Subcutaneous adipose tissue (tissue), 4 donors: Measurements from ENCODE around the gene ATP6V1G2. TPM values are rescaled to one million over a fixed set of nuclear protein-coding genes. Genes with fewer than 3 reads are reported as not detected.

ENCODE experiments used
- CTCF ChIP-seq: fragments of 450-650 bp; IDR thresholded peaks from one replicate; pipeline ENCODE4 v1.5.1; 2016; ENCODE audit warnings: low read depth, mild to moderate bottlenecking, control low read depth, antibody characterized with exemption, moderate library complexity
- small RNA-seq: library from RNA; depleted of rRNA; stranded (forward); fragments of <200 nt; gene quantifications from one replicate; pipeline ENCODE3, GENCODE V24; 2016
- total RNA-seq, 4 donors: library from RNA; depleted of rRNA; stranded (reverse); fragments of >200 nt; gene quantifications; one replicate each; pipeline ENCODE4 v1.1.0, GENCODE V29; 2016

ATP6V1G2 gene
- total RNA-seq, 4 donors from 2014 or later: 0.68 to 1.5 TPM; not detected in 2

- TF ChIP-seq CTCF: no peak
These were observed 47.7 kb downstream of the ATP6V1G2 start for GRCh38 chr6:31498748-31499147.

- no peak for TF ChIP-seq CTCF
These were observed 48.6 kb downstream of the ATP6V1G2 start, which contains the start of gene MICB for GRCh38 chr6:31497531-31498476. Gene MICB, plus strand, starts transcription at chr6:31498145. Its CDS starts 49 bp downstream, at chr6:31498194.

GRCh38 chr6:31495580-31495979 is 50.8 kb downstream of the ATP6V1G2 start:
- TF ChIP-seq CTCF: no peak

Small RNA genes lying within 50 kb of the gene (small RNA-seq; reads per million reads assigned to genes)
- gene AL663061.1 (not detected), gene RF00019 (0.49 reads per million), gene SNORD117 (693 reads per million, percentile 99 among the genes with 10 or more reads in this experiment), gene SNORD84 (not detected)

Other genes with a start within 250 kb of the ATP6V1G2 start
- gene HLA-B, start 189.4 kb downstream of the ATP6V1G2 start, total RNA-seq: 1,000 to 10,000 TPM in 2 of 4 donors, 100 to 1,000 TPM in 2; 568 to 1,906 (median 1,383) TPM
- 10 to 100 TPM; 13.4 to 23.5 (median 15.9) TPM for gene MICA, start 143.0 kb downstream of the ATP6V1G2 start, total RNA-seq
- 1 to 10 TPM; 2.3 to 9.3 (median 3.8) TPM for gene MICB, start 48.5 kb downstream of the ATP6V1G2 start, total RNA-seq
- gene MCCD1, start 17.6 kb downstream of the ATP6V1G2 start, total RNA-seq: not detected
- 100 to 1,000 TPM; 168 to 258 (median 217) TPM for gene DDX39B, start 4.6 kb downstream of the ATP6V1G2 start, total RNA-seq
- gene NFKBIL1, start 1.0 kb upstream of the ATP6V1G2 start, total RNA-seq: 10 to 100 TPM in 3 of 4 donors, 1 to 10 TPM in 1; 5.2 to 54.4 (median 28.1) TPM
- not detected for gene LTA, start 25.7 kb upstream of the ATP6V1G2 start, total RNA-seq
- under 1 TPM in 2 of 4 donors, not detected in 2; 0.22 to 0.82 TPM for gene TNF, start 29.0 kb upstream of the ATP6V1G2 start, total RNA-seq
- under 1 TPM in 2 of 4 donors, not detected in 2; 0.66 to 0.85 TPM for gene LTB, start 35.8 kb upstream of the ATP6V1G2 start, total RNA-seq
- 10 to 100 TPM; 10.4 to 53.9 (median 12.5) TPM for gene LST1, start 39.7 kb upstream of the ATP6V1G2 start, total RNA-seq
- gene NCR3, start 46.4 kb upstream of the ATP6V1G2 start, total RNA-seq: under 1 TPM in 1 of 4 donors, not detected in 3; 0.68 TPM
- gene AIF1, start 68.6 kb upstream of the ATP6V1G2 start, total RNA-seq: 100 to 1,000 TPM in 2 of 4 donors, 10 to 100 TPM in 2; 30.9 to 177 (median 76.2) TPM
- 10 to 100 TPM; 36.0 to 79.5 (median 46.5) TPM for gene PRRC2A, start 74.1 kb upstream of the ATP6V1G2 start, total RNA-seq
- 100 to 1,000 TPM; 152 to 230 (median 170) TPM for gene BAG6, start 106.1 kb upstream of the ATP6V1G2 start, total RNA-seq
- 1 to 10 TPM; 1.5 to 4.4 (median 3.1) TPM for gene APOM, start 109.3 kb upstream of the ATP6V1G2 start, total RNA-seq
- 10 to 100 TPM; 12.9 to 19.2 (median 15.7) TPM for gene C6orf47, start 114.2 kb upstream of the ATP6V1G2 start, total RNA-seq
- gene GPANK1, start 118.4 kb upstream of the ATP6V1G2 start, total RNA-seq: 10 to 100 TPM; 13.4 to 20.0 (median 16.7) TPM
- 100 to 1,000 TPM; 146 to 170 (median 165) TPM for gene CSNK2B, start 119.5 kb upstream of the ATP6V1G2 start, total RNA-seq
- 10 to 100 TPM in 1 of 4 donors, 1 to 10 TPM in 3; 4.4 to 19.2 (median 6.5) TPM for gene LY6G5B, start 123.4 kb upstream of the ATP6V1G2 start, total RNA-seq
- 1 to 10 TPM in 2 of 4 donors, not detected in 2; 1.4 to 1.5 TPM for gene LY6G5C, start 134.5 kb upstream of the ATP6V1G2 start, total RNA-seq
- gene ABHD16A, start 156.7 kb upstream of the ATP6V1G2 start, total RNA-seq: 10 to 100 TPM; 29.2 to 45.1 (median 35.6) TPM
- gene LY6G6F, start 160.3 kb upstream of the ATP6V1G2 start, total RNA-seq: not detected
- gene LY6G6D, start 168.7 kb upstream of the ATP6V1G2 start, total RNA-seq: not detected
- not detected for gene LY6G6C, start 175.1 kb upstream of the ATP6V1G2 start, total RNA-seq
- gene MPIG6B, start 176.8 kb upstream of the ATP6V1G2 start, total RNA-seq: under 1 TPM in 1 of 4 donors, not detected in 3; 0.33 TPM
- gene DDAH2, start 182.7 kb upstream of the ATP6V1G2 start, total RNA-seq: 100 to 1,000 TPM; 112 to 189 (median 160) TPM
- 100 to 1,000 TPM; 181 to 503 (median 311) TPM for gene CLIC1, start 189.9 kb upstream of the ATP6V1G2 start, total RNA-seq
- gene MSH5, start 193.4 kb upstream of the ATP6V1G2 start, total RNA-seq: 10 to 100 TPM in 2 of 4 donors, 1 to 10 TPM in 2; 7.5 to 24.5 (median 9.0) TPM
- gene SAPCD1, start 216.0 kb upstream of the ATP6V1G2 start, total RNA-seq: 1 to 10 TPM in 2 of 4 donors, not detected in 2; 2.0 to 8.3 TPM
- gene VWA7, start 230.7 kb upstream of the ATP6V1G2 start, total RNA-seq: not detected
- gene VARS1, start 249.1 kb upstream of the ATP6V1G2 start, total RNA-seq: 10 to 100 TPM; 20.6 to 49.7 (median 31.2) TPM